Activated CD4-positive, alpha-beta T cell treated with anti-CD3 and anti-CD28 coated beads, Interleukin-2, amount 50 U/mL, for 48 hours (primary cell): ENCODE measurements around the gene RIC1.
"Not testable (repeated sequence)": the region's sequence is repeated elsewhere in the genome, so short reads cannot be mapped to it uniquely, and the experiment has no call there.

Experiments
- DNase-seq, 2 experiments: peaks; one replicate each; pipeline ENCODE4 v3.0.0-alpha.2; 2020

Gene RIC1

DNA sequence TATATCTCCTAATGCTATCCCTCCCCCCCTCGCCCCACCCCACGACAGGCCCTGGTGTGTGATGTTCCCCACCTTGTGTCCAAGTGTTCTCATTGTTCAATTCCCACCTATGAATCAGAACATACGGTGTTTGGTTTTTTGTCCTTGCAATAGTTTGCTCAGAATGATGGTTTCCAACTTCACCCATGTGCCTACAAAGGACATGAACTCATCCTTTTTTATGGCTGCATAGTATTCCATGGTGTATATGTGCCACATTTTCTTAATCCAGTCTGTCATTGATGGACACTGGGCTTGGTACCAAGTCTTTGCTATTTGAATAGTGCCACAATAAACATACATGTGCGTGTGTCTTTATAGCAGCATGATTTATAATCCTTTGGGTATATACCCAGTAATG, 93.8 kb downstream of the RIC1 start:
- not testable (repeated sequence) for DNase-seq

DNA sequence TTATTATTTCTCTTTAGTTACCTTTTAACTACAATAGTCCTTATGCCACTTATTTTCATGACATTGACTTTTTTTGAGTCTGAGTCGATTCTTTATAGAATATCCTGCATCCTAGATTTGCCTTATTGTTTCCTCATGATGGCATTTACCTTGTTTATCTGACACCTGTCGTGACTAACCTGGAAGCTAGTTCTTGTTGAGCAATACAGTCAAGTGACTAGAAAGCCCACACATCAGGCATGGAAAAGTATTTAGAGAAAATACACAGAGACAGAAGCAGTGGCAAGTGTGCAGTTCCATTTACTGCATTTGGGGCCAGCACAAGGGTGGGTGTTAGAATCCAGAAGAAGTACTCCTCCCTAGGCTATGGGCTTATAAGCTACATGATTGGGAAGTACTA, 106.2 kb downstream of the RIC1 start:
- DNase-seq: no peak

DNA sequence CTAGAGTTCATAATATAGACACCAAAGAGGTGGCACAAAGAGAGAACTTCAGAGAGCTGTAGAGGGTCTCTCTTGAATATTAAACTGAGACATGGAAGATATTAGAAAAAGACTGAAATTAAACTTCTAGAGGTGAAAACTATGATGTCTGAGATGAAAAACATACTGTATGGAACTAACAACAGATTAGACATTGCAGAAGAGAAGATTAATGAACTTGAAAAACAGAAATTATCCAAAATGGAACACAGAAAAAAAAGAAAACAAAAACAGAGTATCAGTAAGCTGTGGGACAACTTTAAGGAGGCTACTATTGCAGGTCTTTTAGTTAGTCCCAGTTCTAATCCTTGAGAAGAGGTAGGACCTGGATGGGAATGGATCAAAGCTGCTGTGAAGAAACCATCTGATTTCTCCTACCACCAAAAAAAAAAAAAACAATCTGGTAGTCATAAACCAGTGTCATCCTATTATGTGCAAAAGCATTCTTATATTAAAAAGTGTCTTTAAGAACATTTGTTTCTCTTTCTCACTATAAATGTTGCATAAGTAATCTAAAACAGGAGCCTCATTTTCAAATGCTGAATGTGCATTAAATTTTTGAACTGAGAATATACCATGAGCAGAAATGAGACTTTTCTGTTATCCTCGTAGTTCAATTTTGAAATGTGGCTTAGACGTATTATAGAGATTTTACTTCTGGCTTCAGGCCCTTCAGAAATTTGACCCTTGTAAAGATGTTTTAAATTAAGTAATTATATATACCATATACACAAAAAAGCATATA, 107.8 kb downstream of the RIC1 start:
- no peak for DNase-seq

DNA sequence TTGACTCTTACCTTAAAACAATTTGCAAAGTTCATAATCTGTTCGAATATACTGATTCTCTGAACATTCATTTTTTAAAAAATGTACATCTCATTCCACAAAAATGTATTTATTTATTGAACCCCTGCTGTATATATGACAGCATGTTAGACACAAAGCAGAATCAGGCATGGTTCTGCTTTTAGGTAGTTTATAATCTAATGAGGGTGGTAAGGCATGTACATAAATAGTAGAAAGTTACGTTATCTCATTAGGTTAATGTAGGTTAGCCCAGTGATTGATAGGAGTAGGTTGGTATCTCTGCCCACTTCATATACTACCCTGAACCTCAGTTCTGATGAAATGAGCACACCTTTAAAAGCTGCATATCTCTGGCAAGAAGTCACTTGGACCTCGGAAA, 114.2 kb downstream of the RIC1 start:
- DNase-seq: no peak

DNA sequence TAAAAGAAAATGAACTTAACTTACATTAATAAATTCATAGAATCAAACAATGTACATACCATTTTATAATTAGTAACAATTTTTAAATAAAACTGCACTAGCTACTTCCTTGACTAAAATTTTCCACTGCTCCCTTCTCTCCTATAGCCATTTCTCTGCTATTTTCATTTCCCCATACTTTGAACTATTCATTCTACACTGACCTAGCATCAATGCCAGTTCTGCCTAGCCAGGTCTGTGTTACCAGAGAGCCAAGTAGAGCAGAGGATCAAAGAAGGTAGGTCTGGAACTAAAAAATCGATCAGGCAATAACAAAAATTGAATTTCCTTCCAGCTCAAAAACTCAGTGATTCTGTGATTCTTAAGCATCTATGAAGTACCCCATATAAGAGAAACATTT, 119.5 kb downstream of the RIC1 start:
- no peak for DNase-seq

DNA sequence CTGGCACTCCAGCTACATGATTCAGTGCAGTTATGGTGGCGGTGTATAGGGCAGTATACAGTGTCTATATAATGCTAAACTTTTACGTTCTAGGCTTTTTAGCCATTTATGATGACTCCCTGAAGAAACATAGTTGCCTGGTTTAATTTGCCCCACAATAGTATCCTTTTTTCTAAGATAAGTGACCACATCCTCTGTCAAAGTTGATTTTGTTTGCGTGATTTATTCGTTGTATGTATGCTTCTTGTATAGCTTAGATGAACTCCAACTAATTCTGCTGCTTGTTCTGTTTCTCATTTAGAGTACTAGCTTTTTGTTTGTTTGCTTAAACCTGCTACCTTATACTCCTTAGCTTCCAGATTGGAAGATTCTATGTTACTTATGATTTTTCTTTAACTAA, 120.4 kb downstream of the RIC1 start:
- DNase-seq: no peak

DNA sequence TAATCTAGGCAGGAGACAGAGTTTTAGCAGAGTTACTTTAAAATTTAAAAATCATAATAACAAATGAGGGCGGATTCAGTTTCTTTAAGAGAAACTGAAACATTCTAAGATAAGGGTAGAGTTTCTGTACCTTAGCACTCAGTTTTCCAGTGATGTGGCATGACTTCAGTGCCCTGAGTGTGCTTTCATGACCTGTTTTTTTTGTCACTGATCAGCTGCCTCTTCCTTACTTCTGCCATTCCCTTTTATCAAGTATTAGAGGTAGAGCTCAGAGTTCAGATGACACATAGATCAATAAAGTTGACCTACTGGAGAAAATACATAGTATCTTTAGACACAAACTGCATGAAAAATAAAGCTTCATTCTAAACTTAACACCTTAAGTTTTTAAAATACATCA, 121.7 kb downstream of the RIC1 start:
- no peak for DNase-seq

DNA sequence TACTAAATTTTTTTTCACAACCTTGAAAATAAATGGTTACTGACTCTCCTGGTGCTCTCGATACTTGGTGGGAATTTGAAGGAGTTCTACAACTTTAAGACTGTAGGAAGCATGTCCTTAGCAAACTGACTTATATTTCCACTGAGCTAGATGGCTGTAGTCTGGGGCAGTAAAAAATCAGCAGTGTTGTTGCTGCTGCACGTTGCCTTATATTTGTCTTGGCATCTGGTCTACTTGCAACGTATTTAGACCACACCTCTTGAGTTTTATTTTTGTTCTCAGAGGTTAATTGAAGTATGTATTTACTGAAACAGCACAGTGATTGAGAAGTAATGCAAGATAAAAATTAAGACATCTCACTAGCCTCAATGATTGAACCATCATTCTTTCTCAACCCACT, 127.7 kb downstream of the RIC1 start:
- DNase-seq: no peak

DNA sequence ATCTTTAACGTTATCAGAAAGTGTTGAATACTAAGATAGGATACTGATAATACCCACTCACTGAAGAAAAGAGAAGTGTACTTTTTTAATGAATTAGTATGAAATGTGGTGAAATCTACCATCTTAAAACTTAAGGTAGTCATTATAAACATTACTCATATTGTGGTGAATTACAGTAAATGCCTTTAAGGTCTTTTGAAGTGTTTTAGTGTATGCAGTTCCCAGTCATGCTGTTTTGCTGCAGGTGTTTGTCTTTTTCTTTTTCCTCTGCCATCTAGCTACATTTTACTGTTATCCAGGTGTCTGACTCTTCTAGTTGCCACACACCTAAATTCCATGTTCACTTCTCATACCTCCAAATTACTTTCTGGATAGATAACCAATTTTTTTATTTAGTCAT, 131.4 kb downstream of the RIC1 start:
- DNase-seq: no peak

DNA sequence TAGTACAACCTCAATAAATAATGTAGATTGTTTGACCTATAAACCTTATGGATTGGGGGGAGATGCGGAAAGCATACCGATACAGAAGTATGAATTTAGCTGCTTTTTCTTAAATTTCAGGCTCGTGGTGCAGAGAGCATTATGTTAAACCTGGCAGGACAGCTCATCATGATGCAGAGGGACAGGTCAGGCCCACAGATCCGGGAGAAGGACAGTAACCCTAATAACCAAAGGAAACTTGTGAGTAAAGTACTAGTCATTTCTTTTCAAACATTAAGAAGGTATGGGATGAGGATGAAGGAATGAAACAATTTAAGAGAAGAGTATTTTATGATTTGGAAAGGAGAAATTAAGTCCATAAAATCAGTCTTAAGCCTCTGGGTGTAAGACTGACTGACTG, 133.5 kb downstream of the RIC1 start:
- no peak for DNase-seq

DNA sequence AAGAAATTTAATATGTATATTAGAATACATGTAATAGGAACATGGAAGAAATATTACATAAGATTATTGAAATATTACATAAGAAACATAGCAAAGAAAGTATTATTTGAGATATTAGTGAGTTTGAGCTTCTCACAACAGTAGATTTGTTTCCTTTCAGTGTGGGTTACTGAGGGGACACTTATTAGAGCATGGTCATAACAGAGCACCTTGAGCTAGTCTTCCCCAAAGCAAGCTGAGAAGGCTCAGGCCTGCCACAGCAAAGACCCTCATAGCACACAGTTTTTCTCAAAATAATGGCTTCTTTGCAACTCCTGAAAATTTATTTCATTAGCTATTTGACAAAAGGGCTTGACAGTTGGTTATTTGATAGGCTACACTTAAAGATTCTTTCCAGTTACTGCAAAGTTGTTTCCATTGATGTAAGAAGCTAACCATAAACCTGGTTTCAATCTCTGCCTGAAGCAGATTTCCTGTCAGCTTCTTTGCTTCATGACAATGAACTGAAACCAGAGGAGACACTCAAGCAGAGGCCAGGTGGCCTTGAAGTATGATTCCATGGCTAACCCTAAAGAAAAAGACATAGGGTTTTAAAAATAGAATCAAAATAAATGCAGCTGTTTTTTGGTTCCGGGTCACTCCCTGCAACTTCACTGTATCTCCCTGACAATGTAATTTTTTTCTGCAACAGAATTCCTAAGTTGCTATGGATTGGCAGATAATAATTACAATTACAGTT, 135.4 kb downstream of the RIC1 start:
- DNase-seq: no peak

DNA sequence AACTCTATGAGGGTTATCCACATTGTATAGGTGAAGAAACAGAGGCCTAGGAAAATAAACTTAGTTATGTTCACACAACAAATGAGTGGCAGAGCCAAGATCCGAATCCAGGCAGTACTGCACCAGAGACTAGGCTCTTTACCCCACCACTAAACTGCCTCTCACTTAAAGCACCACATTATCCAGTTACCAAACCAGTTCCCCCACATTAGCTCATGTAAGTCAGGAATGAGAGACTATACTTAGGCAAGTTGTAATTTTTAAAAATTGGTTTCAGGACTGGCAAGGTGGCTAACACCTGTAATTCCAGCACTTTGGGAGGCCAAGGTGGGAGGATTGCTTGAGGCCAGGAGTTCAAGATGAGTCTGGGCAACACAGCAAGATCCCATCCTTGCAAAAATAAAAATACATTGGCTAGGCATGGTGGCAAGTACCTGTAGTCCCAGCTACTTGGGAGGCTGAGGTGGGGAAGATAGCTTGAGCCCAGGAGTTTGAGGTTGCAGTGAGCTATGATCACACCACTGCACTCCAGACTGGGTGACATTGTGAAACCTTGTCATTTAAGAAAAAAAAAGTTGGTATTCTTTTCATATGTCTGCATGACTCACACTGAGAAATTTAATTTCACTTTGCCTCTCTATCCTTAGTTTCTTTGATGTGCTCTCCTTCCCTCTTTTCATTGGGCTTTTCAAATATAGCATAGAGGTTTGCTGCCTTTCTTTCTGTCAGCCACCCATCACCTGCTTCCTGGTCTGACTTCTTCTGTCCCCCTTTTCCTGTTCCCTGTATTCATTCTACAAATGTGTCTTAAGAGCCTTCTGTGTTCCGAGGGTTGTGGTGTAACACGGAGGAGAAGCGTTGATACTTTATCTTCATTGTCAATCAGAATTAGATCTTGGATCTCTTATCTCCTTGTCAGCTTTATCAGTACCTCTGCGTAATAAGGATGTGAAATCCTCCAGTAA, 139.3 kb downstream of the RIC1 start:
- no peak for DNase-seq

DNA sequence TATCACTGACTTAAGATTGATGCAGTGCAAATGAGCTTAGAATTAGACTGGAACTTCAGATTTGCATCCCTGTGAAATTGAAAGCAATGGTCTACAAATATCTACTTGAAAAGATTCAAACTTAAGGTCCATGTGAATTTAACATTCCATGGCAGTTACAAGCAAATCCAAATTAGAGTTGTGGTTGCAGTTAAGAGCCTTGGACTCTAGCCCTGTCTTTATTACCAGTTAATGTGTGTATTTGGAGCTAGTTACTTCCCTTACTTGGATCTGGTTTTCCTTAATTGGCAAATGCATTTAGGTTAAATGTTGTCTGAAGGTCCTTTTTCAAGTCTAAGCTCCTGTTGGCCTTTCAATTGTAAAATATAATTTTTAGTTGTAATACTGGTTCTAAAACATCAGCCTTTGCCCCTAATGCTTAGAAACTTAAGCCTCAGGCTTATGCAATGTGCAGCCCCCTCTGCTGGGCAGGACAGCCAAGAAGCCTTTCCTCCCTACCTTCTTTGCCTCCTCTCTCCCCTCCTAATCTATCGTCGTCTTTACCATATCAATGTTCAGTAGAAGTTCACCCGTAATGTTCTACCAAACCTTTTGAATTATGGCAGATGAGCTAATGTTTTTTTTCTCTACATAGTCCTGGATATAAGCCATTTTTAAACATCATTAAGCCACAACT, 144.6 kb downstream of the RIC1 start:
- DNase-seq: no peak

DNA sequence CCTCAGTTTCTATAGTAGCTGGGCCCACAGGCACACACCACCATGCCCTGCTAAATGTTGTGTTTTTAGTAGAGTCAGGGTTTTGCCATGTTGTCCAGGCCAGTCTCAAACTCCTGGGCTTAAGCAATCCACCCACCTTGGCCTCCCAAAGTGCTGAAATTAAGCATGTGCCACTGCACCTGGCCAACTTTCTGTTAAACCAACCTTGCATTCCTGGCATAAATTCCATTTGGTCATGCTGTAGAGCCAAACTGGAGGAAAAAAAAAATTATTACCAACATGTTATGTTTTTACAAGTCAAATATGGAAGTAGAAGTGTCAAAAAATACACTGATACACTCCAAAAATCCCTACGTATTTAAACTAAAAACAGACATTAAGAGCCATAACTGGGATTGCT, 149.9 kb downstream of the RIC1 start:
- no peak for DNase-seq

DNA sequence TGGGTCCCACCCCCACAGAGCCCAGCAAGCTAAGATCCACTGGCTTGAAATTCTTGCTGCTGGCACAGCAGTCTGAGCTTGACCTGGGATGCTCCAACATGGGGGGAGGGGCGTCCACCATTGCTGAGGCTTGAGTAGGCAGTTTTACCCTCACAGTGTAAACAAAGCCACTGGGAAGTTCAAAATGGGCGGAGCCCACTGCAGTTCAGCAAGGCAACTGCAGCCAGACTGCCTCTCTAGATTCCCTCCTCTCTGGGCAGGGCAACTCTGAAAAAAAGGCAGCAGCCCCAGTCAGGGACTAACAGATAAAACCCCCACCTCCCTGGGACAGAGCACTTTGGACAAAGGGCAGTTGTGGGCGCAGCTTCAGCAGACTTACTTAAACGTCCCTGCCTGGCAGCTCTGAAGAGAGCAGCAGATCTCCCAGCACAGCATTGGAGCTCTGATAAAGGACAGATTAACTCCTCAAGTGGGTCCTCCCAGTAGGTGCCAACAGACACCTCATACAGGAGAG, 150.9 kb downstream of the RIC1 start:
- DNase-seq: not testable (repeated sequence)

DNA sequence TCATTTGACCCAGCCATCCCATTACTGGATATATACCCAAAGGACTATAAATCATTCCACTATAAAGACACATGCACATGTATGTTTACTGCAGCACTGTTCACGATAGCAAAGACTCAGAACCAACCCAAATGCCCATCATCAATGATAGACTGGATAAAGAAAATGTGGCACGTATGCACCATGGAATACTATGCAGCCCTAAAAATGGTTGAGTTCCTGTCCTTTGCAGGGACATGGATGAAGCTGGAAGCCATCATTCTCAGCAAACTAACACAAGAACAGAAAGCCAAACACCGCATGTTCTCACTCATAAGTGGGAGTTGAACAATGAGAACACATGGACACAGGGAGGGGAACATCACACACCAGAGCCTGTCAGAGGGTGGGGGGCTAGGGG, 154.5 kb downstream of the RIC1 start:
- not testable (repeated sequence) for DNase-seq

DNA sequence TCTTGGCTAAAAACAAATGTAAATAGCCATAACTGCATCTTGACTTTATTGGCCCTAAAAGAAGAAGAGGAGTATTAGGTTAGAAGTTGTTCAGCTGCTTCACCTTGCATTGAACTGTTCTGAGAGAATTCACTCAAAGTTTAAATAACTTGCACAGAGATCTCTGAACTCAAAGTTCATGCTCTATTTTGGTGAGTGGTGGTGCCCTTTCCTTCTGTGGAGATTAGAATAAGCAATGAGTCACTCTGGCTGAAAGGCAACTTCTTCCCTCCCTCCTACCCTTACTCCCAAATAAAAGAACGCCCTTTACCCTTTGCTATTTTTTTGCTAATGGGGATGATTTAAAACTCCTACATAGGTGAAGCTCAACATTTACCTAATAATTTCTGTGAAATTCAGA, 155.1 kb downstream of the RIC1 start:
- no peak for DNase-seq

DNA sequence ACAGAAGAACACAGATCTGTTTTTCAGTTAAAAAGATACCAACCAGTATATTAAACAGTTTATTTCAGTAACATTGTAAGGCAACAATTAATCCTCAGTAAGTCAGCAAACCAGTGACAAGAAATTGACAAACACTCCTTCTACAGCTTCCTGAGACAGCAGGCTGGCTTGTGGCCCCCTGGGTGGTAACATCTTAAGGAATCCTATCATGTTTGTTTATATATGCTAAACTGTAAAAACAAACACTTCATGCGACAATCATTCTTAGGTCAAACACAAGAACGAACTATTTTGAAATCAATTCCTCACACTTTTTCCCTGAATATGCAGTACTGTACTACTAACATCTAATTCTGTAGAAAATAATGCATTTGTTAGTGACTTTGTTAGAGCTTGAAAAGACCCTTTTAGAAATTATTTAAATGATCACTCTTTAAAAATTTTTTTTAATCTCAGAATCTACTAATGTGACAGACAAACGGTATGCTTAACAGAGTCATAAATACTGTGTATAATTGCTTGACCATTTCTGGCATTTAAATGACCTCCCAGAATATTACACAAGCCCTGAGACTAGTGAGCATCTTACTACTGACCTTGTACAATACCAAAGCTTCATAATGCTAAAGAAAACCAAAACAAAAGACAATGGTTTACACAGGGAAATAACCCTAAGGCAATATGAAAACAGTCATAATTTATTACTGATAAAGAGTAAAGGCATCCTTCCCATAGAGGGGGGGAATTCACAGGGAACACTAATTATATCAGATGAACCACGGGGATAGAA, 155.8 kb downstream of the RIC1 start:
- no peak for DNase-seq

DNA sequence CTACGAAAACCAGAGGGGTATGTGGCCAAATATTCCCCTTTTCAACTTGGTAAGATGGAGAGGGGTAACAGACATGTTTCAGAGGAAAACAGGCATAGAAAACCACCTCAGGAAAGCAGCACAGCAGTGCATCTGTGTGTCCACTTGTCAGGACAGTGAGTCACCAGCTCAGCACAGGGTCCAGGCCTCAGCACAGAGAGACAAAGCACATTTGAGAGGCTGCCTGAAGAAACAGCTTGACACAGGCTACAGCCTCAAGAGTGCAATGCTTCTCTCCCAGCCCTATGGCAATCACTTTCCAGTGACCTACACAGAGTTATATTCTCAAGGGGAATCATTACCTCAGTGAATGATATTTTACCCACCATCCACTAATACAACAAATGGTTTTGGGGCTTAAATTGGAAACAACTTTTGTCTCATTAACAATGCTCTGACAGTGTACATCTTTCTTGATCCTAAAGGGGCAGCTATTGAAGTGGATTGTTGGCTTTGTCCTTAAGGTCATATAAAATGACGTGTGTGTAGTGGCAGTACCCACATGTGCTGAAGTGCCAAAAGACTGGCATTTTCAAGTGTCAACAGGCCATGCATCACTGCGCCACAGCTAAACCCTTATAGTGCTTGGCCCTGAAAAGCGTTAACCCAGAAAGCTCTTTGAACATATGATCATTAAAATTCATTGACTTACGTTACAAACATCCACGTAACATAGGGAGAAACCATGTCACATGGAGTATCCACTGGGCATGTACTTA, 157.6 kb downstream of the RIC1 start:
- no peak for DNase-seq

DNA sequence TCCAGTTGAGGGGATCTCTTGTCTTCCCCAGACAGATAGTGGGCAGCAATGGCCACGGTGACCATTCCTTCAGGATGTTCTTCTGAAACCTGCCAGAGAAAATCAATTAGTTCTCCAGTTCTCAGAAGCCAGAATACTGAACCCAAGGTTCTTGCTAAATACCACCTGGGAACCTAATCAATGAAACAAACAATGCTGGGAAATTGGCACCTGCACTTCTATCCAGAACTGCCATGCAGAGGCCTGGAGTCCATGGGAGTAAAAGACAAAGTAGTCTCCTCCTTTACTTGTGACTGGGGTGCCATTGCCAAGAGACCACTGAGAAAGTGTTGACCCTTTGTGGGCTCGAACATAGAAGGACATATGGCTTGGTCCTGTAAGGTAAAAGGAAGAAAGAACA, 158.3 kb downstream of the RIC1 start:
- no peak for DNase-seq

DNA sequence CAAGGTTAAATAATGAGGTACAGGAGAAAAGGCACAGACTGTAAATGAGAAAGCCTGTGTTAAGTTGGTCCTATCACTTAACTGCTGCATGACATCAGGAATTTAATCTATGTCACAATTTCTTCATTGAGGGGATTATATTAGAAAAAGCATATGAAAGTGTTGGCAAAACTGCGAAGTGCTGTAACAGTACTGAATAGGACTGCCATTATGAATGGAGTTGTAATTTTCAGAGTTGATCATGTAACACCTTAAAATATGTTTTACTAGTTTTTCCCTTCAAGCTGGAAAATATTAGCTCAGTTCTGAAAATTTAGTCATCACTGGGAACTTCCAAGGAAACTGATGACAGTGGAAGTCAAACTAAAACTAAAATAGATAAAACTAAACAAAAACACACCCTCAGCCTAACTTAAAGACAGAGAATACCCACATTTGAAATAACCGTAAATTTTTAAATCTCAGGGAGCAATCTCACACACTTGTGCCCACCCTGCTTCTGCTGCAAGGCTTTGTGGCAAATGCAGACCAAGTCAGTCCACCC, 158.9 kb downstream of the RIC1 start:
- no peak for DNase-seq
